OCI-LY1 (cell line): ENCODE data around the gene TOM1.

Source experiments
- H2AFZ ChIP-seq: fragments of 200-600 bp; sonication (generic), shearing (Covaris generic); 2 replicates; pipeline ENCODE4 v1.6.0; 2014; ENCODE audit warnings: antibody characterized with exemption, mild to moderate bottlenecking, low read length
- H3F3A ChIP-seq: fragments of 200-600 bp; sonication (generic), shearing (Covaris generic); 2 replicates; pipeline ENCODE4 v1.6.0; 2014; ENCODE audit warnings: mild to moderate bottlenecking, antibody characterized with exemption, low read length, moderate library complexity; ENCODE audit not compliant: insufficient read depth
- H3K27ac ChIP-seq: fragments of 200-600 bp; sonication (generic); 2 replicates; pipeline ENCODE4 v1.5.1; 2014; ENCODE audit warnings: low read length, mixed run types, mild to moderate bottlenecking, low read depth; ENCODE audit not compliant: poor library complexity, severe bottlenecking
- H3K27me3 ChIP-seq: fragments of 200-600 bp; sonication (generic); 2 replicates; pipeline ENCODE4 v1.6.0; 2014; ENCODE audit warnings: antibody characterized with exemption, mild to moderate bottlenecking, low read length, moderate library complexity; ENCODE audit not compliant: insufficient read depth
- H3K36me3 ChIP-seq: fragments of 200-600 bp; sonication (generic); 2 replicates; pipeline ENCODE4 v1.6.1; 2014; ENCODE audit warnings: mild to moderate bottlenecking, antibody characterized with exemption, low read length, moderate library complexity, mixed read lengths; ENCODE audit not compliant: insufficient read depth
- H3K4me1 ChIP-seq: fragments of 200-600 bp; sonication (generic); 2 replicates; pipeline ENCODE4 v1.5.1; 2014; ENCODE audit warnings: mild to moderate bottlenecking, low read length, moderate library complexity; ENCODE audit not compliant: insufficient read depth, severe bottlenecking
- H3K4me2 ChIP-seq: fragments of 200-600 bp; sonication (generic), shearing (Covaris generic); 2 replicates; pipeline ENCODE4 v1.6.1; 2014; ENCODE audit warnings: low read length
- H3K4me3 ChIP-seq: fragments of 200-600 bp; sonication (generic); 2 replicates; pipeline ENCODE4 v1.5.1; 2014; ENCODE audit warnings: low read length, low read depth, mild to moderate bottlenecking, mixed read lengths; ENCODE audit not compliant: poor library complexity, severe bottlenecking
- H3K79me2 ChIP-seq: fragments of 200-600 bp; shearing (Covaris generic); 2 replicates; pipeline ENCODE4 v1.6.1; 2016; ENCODE audit warnings: mixed run types, low read length, mixed read lengths; ENCODE audit not compliant: insufficient read depth
- H3K9ac ChIP-seq: fragments of 200-600 bp; sonication (generic), shearing (Covaris generic); 2 replicates; pipeline ENCODE4 v1.6.1; 2014; ENCODE audit warnings: mild to moderate bottlenecking, low read length, mixed read lengths
- H3K9me2 ChIP-seq: fragments of 200-600 bp; sonication (generic), shearing (Covaris generic); 2 replicates; pipeline ENCODE4 v1.6.1; 2014; ENCODE audit warnings: low read depth, mild to moderate bottlenecking, low read length, mixed read lengths
- H3K9me3 ChIP-seq: fragments of 200-600 bp; shearing (Covaris generic); 2 replicates; pipeline ENCODE4 v1.6.1; 2014; ENCODE audit warnings: low read length, mixed read lengths
- H4K20me1 ChIP-seq: fragments of 200-600 bp; sonication (generic), shearing (Covaris generic); 2 replicates; pipeline ENCODE4 v1.6.0; 2016; ENCODE audit warnings: mild to moderate bottlenecking, low read length; ENCODE audit not compliant: insufficient read depth
- CTCF ChIP-seq: fragments of 200-600 bp; sonication (generic), shearing (Covaris generic); IDR thresholded peaks from 2 replicates; pipeline ENCODE4 v1.5.1; 2017; ENCODE audit warnings: mild to moderate bottlenecking, antibody characterized with exemption, low read length, moderate library complexity, mixed read lengths
- EZH2 ChIP-seq: fragments of 200-600 bp; sonication (generic), shearing (Covaris generic); IDR thresholded peaks from 2 replicates; pipeline ENCODE4 v1.8.0; 2017; ENCODE audit warnings: borderline replicate concordance, mixed run types, mild to moderate bottlenecking, antibody characterized with exemption, low read length, moderate library complexity, mixed read lengths

TOM1 gene

GRCh38 chr22:35264986-35265385 is 34.7 kb upstream of the TOM1 start:
- Histone ChIP-seq H3K4me2 (no peak overlapping the region), H3K9me3 (no peaks in the 10 kb centered on the region), H2AFZ (no peak overlapping the region), H4K20me1 (no peaks in the 10 kb centered on the region), H3K4me1 (peaks cover under 1% of the 10 kb centered on the region), H3K9ac (no peak overlapping the region), H3K27me3 (no peaks in the 10 kb centered on the region), H3K36me3 (peaks cover 86% of the 10 kb centered on the region), H3K4me3 (no peak overlapping the region), H3K9me2 (no peaks in the 10 kb centered on the region), H3F3A (no peaks in the 10 kb centered on the region), H3K27ac (no peak overlapping the region), H3K79me2 (peaks cover 15% of the 10 kb centered on the region)
- no peak for TF ChIP-seq CTCF

- Histone ChIP-seq H3K4me3 (no peak overlapping the region), H3K4me2 (no peak overlapping the region), H3K79me2 (peaks cover 6% of the 10 kb centered on the region), H4K20me1 (no peaks in the 10 kb centered on the region), H2AFZ (no peak overlapping the region), H3K9me2 (no peaks in the 10 kb centered on the region), H3K4me1 (no peaks in the 10 kb centered on the region), H3K27me3 (no peaks in the 10 kb centered on the region), H3K9ac (no peak overlapping the region), H3K9me3 (no peaks in the 10 kb centered on the region), H3K27ac (no peak overlapping the region), H3F3A (no peaks in the 10 kb centered on the region), H3K36me3 (peaks cover 94% of the 10 kb centered on the region)
- no peak for TF ChIP-seq CTCF
Observed at GRCh38 chr22:35266277-35266676, 33.4 kb upstream of the TOM1 start.

- TF ChIP-seq EZH2 (no peak), CTCF (no peak)
- Histone ChIP-seq H3F3A (no peaks in the 10 kb centered on the region), H2AFZ (no peak overlapping the region), H4K20me1 (no peaks in the 10 kb centered on the region), H3K4me1 (no peaks in the 10 kb centered on the region), H3K9me3 (no peaks in the 10 kb centered on the region), H3K4me3 (no peak overlapping the region), H3K36me3 (peaks cover 95% of the 10 kb centered on the region), H3K27me3 (no peaks in the 10 kb centered on the region), H3K4me2 (no peak overlapping the region), H3K27ac (no peak overlapping the region), H3K79me2 (peaks cover 6% of the 10 kb centered on the region), H3K9ac (no peak overlapping the region), H3K9me2 (no peaks in the 10 kb centered on the region)
Observed at GRCh38 chr22:35269630-35270029, 30.1 kb upstream of the TOM1 start.
